IPS-NIHi11 (cell line): ENCODE measurements around the gene RAB43.
A peak's percentile ranks its signal among the peaks of the same experiment; 100 is the strongest.

Source experiments
- DNase-seq: peaks from one replicate; pipeline ENCODE4 v3.0.0; 2012; ENCODE audit warnings: mixed read lengths, low spot score

The RAB43 gene

DNA sequence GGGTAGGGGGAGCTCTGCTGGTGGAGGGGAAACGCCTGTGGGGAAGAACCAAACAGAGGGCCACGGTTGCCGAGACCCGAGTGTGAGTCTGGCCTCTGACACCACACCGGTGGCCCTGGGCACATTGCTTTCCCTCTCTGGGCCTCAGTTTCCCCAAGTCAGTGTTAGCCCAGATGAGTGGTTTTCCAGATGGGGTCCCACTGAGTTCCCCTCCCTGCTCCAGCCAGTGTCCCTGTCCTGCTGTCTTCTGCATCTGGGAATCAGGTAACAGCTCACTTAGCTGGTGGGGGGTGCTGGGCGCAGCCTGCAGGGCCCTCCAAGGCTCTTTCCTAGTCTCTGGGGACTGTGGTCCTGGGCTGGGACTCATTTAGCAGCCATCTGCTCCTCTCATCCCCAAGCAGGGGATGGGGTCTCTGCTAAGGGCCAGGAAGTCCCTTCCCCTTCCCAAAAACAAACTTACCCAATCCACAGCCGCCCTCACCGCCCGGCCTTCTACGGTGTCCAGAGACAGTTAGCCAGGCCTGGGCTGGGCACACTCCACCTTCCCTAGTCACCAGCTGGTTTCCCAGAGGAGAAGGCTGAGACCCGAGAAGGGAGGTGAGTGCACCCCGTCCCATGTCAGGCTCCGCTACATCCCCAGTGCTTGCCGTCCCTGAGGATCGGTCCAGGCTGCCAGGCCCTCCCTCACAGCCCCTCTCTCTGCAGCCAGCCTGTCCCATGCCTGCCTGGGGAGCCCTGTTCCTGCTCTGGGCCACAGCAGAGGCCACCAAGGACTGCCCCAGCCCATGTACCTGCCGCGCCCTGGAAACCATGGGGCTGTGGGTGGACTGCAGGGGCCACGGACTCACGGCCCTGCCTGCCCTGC lies 60.3 kb downstream of the RAB43 start:
- DNase-seq: no peak

DNA sequence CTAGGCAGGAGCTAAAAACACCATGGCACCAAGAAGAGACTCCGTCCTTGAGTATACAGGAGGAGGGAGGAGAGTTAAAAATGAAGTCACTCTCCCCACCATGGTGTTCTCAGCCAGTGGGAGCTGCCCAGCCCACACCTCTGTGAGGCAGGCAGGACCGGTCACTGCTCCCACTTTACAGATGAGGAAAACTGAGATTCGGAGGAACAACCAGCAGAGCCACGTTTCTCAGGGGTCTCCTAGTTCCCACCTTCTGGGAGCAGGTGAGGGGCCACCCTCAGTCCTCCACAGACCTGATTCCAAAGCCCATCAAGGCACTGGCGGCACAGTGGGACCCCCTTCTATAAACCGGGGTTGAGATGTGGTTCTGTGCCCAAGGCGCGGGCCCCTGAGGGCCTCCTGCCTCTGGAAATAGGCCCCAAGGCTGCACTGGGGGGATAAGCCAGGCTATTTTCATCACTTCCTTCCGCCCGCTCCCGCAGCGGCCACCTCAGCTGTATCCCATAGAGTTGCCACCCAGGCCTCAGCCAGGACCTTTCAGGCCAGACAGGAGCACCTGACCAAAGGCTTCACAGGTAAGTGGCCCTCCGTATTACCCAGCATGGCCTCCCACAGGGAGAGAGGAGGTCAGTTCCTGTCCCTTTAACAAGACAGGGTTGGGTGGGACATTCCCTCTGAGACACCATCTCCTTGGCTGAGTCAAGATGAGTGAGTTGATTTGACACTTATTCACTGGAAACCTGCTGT lies 61.2 kb downstream of the RAB43 start, which contains the start of gene GP9:
Gene GP9 (plus strand): TSS at position 504 of the 747 bp plus-strand sequence. CDS start 961 bp downstream, outside the sequence.
- DNase-seq: no peak

DNA sequence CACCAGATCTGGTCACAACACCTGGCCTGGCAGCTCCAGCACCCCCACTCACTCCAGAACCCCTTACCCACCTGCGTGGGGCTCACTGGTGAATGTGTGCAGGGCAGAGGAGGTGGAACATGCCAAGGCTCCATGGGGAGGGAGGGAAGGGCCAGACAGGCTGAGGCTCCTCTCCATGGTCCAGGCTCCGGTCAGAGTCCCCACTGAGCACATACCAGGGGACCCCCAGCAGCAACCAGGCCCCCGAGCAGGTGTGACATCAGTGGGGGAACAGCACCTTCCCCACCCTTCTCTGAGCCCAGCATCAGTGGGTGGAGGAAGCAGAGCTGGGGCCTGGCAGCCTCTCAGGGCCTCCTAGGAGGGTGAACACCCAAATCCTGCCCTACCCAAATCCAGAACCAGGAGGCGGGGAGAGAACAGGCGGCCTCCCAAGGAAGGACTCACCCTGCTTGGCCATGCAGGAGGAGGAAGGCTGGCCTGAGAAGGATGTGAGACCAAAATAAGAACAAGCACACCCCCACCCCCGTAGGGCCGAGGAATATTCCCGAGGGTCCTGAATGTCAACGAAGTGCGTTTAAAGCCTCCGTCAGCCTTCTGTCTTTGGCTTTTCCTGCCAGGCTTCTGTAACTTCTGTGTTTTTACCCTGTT lies 62.2 kb downstream of the RAB43 start:
- no peak for DNase-seq

DNA sequence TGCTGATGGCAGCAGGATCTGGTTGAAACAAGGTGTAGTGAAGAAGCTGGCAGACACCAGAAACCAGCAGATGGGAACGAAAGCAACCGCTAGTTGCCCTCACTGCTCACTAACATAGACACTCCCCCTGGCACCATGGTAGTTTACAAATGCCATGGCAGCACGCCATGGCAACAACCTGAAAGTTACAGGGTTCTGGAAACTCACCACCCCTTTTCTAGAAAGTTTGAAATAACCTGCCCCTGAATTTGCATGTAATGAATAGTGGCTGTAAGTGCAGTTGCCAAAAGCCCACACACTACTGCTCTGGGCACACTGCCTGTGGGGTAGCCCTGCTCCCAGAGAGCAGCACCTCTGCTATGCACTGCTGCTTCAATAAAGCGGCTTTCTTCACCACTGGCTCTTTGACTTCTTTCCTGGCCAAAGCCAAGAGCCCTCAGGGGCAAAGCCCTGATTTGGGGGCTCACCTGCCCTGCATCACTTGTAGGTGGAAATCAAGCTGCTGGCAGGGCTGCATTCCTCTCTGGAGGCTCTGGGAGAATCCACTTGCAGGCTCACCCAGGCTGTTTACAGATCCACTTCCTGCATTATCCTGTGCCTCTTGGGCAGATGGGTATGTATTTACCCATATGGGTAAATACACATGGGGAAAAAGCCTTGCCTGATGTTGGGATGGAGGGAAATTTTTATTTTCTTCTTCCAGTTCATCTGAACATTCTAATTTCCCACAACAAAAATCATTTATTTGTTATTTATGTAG lies 63.0 kb downstream of the RAB43 start:
- no peak for DNase-seq

DNA sequence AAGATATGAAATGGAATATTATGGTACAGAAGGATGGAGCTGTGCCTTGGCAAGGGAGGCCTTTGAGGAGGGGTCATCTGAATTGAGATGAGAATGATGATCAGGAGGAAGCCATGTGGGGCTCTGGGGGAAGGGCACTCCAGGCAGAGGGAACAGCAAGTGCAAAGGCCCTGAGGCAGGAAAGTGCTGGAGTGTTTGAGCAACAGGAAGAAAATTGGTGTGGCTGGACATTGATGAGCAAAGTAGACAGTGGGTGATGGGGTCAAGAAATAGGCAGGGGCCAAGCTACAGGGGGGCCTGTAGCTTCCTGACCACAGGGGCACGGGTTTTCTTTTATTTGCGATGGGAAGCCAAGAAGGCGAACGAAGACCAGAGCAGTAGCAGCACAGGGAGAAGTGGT lies 64.4 kb downstream of the RAB43 start:
- DNase-seq: no peak

DNA sequence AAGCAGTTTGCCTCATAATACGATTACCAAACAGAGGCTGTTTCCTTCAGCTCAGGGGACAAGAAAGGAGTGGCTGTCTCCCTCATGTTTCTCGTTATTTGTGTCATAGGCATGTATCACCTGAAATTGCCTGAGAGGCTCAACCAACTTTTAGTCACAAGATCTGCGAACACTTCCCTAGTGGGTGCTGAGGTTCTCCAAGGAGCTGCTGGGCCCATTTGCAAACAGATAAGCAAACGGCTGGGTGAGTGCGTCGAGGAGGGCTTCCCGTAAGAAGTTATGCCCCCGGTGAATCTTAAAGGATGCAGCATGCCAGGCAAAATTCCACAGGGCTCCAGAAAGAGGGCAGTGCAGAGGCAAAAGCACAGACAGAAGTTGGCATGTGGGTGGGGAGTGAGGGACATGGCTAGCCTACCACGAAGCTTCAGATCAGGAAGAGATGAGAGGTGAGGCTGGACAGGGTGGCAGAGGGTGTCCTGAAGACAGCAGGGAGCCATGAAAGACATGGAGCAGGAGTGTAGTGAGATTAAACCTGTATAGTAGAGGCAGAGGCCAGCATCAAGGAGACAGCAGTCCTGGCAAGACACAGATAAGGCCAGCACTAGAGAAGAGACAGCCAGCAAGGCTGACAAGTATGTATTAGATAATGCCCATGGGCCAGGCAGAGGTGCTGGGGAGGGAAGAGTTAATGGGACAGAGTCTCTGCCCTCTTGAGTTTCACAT lies 65.0 kb downstream of the RAB43 start:
- no peak for DNase-seq

DNA sequence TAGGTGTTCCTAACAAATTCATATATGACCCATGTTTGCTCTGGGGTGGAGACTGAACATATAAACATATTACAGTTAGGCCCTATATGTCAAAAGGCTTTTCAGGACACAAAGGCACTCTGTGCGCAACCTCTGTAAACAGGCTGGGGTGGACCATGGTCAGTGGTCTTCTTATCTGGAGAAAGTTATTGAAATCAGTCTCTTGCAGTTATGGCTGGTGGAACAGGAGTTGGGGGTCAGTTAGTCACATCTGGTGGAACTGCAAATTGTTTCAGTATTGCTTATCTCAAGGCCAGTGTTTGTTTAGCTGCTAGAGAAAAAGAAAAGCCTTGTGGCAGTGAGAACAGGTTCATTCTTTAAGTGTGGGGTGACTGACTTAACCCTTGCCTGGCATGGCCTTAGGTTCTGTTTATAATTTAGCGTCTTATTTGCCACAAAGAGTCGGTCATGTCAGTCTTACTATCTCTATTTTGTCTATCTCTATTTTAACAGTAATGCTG lies 66.9 kb downstream of the RAB43 start:
- DNase-seq: no peak

DNA sequence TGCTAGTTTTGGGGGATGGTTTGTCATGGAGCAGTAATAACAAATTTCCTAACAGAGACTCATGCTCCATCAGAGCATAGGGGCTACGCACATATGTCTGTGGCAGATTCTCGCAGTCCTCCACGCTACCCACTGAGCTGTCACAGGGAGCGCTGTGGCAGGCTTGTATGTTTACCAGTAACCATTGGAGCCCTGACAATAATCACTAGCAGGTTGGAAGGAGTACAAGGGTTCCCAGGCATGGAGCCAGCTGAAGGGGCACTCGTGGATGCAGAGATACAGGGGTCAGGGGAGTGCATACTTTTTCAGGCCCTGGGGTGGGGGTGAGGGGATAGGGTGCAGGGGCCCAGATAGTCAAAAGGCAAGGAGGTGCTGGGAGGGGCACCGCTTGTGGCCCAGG lies 68.9 kb downstream of the RAB43 start:
- DNase-seq: no peak

DNA sequence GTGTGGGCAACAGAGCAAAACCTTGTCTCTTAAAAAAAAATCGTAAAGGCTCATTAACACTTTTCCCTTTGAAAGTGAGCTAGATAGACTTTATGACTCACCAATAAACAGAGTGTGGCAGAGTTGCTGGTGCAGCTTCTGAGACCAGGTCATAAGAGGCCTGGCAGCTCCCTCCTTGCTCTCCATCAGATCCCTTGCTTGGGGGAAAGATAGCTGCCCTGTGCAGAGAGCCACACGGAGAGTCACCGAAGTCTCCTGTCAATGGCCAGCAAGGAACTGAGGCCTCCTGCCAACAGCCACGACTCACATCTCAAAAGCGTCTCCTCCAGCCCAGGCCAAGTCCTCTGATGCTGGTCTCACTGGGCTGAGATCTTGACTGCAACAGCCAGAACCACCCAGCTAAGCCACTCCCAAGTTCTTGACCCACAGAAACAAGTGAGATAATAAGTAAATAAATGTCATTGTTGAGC lies 69.7 kb downstream of the RAB43 start:
- DNase-seq: no peak

DNA sequence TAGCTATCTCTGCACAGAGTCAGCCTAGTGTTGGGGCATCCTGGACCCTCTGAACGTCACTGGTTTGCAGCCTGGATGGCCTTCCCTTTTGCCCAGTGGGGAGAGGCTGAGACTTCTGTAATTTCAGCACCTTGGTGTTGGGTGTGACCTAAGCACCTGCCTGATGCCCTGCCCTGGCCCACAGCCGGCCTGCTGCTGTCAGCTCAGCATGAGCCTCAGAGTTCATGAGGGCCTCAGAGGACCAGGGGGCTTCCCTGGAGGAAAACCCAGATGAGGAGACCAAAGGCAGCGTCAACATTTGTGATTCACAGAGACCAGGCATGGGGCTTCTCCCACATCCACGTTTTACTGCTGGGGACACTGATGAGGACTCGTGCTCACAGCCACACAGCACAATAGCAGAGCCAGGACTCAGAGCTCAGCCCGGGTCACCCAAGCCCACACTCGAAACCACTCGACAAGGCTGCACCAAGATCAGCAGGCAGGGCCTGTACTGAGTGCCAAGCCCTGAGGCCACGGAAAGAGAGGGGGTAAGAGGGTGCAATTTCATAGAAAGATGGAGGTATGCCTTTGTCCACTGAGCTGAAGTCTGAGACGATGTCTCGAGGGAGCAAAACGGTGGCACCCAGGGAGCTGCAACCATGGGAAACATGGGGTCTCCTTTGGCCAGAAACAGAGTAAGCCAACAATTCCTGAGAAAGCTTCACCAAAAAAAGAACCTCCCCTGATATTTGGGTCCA lies 70.9 kb downstream of the RAB43 start:
- no peak for DNase-seq

DNA sequence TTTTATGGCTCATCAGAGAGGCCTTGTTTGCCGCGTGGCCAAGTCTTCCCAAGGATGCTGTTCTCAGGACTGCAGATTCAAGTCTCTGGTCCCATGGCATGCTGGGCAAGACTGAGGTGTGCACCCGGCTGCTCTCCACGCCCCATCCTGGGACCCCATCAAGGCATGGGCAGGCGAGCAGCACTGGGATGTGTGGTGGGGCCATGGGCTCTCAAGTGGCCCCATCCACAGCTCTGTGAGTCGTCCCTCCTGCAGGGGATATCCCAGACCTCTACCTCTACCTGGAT lies 74.1 kb downstream of the RAB43 start:
- DNase-seq: no peak

DNA sequence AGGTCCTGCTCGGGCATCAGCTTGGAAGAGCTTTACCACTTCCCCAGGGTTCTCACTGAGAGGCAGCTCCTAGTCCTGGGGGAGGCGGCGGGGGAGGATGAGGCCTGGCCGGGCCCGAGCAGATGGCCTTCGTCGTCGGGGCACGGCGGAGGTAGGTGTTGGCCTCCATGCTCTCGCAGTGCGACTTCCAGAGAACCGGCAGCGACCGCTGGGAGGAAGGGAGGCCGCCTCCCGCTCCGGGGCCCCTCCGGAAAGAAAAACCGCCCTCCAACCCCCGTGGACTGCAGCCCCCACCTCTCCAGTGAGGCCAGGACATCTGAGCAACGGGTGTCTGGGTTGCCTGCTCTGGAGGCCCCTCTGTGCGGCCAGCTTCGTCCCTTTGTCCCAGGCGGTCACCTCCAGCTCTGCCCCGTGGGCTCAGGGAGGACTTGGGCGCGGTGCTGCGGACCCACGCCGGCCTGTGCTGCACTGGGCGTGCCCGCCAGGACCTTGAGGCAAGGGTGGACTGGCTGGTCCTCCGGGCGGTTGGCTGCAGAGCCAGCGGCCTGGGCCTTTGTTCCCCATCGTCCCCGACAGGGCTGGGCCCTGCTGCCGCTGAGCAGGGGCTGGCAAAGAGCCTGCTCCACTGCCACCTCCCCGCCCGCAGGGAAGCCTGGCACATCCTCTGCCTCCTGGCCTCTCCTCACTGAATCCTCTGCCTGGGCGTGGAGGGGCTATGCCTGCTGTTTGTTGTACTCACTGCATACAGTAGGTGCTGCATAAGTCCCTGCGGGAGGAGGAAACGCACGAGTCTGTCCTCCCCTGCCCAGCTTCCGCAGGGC lies 74.7 kb downstream of the RAB43 start:
- DNase-seq: no peak

DNA sequence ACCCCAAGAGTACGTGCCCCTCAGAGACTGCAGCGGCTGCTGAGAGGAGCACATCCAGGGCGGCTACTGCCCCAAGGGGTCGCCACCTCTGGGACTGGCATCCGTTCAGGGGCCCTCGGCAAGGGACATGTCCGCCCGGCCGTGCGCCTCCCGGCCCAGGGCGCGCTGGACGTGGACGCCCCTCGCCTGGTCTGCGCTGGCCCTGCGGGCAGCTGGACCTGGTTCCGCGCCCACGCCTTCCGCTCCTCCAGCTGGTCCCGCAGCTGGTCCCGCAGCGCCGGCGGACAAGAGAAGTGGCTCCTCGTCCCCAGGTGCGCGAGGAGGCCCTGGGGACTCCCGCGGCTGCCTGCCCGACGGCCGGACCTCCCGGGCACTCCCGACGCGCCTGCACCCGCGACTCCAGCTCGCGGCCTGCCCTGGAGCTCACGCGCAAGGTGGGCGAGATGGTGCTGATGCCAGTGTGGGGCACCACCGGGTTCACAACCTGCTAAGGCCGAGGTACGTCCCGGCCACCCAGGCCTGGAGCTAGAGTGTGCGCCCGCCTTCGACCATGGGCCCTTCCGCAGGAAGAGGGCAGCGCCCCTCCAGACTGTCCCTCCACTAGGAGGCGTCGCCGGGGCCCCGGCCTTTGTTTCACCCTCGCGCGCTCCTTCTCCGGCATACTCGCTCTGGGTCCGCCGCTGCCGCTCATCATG lies 75.4 kb downstream of the RAB43 start:
- peak; percentile 84 for DNase-seq

DNA sequence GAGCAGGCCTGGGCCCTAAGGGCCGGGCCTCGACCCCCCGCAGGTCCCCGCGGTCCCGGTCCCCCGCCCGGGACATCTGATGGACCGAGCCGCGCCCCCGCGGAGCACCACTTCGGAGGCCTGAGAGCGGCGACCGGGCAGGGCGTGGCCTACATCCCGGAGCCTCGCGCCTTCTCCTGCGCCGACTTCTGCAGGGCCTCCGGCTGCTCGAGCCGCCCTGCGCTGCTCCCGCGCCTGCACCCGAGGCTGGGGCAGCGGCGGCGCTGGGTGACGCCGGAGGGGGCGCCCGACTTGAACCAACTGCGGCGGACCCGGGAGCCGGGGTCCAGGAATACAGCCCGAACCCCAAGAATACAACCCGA lies 75.9 kb downstream of the RAB43 start:
- peak; percentile 71 for DNase-seq

DNA sequence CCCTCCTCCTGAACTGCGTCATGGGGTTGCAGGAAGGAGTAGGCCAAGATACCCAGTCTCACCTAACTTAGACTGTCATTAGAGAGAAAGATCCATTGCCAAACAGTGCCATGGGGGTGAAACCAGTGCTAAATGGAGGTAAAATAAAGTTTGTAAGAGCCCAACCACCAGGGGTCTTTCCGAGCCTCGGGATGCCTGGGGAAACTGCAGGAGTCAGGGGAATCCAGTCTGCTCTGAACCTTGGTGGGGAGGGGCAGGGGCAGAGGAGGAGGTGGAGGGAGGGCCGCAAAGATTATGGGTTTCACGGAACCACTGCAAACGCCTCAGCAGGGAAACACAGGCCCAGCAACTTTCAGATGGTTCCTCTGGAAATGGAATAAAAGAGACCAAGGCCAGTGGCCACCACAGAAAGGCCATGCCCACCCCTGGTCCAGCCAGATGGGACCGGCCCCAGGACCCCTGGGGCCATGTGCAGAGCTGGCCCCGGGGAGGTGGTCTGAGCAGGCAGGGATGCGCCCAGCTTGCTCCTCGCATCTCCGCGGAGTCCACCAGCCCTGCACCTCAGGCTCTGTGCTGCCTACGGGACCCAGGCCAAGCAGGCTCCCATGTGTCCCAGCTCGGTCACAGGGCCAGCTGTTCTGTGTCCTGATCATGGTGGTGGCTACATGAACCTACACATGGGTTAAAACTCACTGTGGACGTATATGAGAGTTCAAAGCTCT lies 80.9 kb downstream of the RAB43 start:
- DNase-seq: no peak

DNA sequence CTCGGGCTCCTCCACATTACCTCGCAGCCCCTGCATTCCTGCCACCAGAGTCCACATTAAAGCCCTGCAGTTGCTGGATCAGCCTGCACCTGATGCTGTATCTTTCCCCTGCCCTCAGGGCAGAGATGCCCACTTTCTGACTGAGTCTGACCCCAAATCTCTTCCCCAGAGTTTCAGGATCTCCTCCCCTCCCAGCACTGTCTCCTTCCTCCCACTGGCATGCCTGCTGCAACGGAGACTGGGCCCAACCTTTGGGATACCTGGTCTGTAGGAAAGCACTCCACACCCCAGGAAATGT lies 81.6 kb downstream of the RAB43 start:
- no peak for DNase-seq

DNA sequence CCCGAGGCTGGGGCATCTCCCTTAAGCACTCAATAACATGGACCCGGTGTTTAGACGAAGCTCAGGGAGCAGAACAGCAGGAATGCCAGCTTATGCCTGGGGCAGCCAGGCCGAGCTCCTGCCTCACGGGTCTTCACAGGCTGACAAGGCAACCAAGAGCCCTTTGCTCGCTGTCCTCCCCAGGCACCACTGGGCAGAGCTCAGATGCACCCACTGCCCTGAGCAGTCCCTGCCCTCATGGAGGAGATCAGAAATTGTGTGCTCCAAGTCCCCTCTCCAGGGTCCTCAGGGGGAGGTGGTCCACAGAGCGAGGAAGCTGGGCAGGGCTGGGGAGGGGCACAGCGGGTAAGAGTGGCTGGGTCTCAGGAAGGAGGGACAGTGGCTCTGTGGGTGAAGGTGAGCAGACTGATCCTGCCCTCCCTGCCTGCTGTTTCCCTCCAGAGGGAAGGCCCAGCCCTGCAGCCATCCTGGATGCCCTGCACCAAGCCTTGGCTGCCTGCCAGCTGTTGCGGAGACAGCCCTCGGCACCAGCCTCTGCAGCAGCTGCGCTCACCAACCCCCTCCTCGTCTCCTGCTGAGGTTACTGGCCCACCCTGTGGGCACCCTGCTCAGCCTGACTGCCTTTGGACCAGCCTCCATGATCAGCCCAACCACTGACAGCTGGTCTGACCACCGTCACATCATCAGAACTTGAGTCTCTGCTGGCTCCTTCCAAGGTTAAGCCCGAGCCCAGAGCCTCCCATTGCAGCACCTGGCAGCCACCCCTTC lies 82.1 kb downstream of the RAB43 start:
- no peak for DNase-seq
